Stimulated activated CD4-positive, alpha-beta T cell treated with anti-CD3 and anti-CD28 coated beads, Interleukin-2, amount 100 ng/mL, for 4 hours (primary cell): ENCODE measurements around the gene RAB27B.
"Not testable (repeated sequence)": the region's sequence is repeated elsewhere in the genome, so short reads cannot be mapped to it uniquely, and the experiment has no call there.

Experiments
- DNase-seq: peaks from one replicate; pipeline ENCODE4 v3.0.0-alpha.2; 2020; ENCODE audit warnings: low read depth

Gene RAB27B

GRCh38 chr18:54815086-54815485, 13.2 kb upstream of the RAB27B start:
- DNase-seq: no peak

- not testable (repeated sequence) for DNase-seq
Observed at GRCh38 chr18:54820785-54821275, 7.4 kb upstream of the RAB27B start.

DNA sequence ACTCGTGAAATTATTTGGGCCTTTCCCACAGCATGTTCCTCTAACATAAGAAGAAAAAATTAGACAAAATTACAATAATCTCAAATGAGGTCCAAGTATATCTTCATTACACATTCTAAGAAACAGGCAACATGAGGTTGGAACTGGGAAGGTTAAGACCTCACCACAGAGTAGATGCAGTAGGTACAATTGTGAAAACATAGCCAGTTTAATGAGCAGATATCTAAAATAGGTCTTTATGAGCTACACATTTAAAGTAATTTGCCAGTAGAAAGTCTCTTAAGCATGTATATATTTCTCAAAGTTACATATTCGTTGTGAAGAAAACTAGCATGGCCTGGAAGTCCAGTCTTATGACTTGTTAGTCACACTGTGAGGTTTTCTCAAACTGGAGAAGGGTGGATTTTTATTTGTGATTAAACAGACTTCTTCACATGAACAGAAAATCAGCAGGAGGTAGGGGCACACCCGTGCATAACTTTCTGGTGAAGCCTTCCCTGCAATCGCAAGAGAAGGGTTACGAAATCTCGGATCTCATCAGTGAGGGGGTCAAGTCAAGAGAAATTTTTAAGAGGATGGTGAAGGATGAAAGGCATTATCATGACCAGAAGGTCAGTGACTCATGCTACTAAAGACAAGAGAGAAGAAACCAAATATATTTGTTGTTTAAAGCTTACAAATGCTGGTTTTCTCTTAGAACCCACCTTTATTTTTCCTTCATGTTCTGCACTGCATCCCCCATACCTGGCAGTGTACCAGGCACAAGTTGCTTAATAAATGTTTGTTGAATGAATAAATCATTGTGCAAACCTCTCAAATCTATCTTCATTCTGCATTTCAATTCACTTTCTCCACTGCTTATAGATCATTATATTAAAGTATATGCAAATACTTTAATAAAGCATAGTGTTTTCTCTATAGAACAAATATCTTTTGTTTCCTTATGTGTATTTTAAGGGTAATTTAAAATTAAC, 5.1 kb upstream of the RAB27B start:
- DNase-seq: no peak

DNA sequence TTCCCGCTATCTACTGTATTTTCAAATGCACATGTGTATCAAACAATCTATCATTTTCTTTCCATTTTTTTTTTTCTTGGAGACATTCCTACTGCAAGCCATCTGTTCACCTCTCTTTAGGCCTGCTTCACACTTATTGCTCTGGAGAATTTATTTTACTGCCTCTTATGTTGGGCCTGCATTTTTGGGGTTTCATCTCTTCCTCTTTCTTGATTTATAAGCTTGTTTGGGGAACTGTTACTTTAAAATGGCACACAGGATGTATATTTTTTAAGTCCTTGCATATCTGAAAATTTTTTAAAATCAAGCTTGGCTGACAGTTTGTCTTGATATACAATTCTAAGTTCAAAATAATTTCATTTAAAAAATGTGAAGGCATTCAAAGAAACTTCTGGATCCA, 3.5 kb upstream of the RAB27B start:
- DNase-seq: no peak

- no peak for DNase-seq
Observed at GRCh38 chr18:54825601-54826344, 2.5 kb upstream of the RAB27B start.

GRCh38 chr18:54828986-54829385, 709 bp downstream of the RAB27B start:
- DNase-seq: no peak

DNA sequence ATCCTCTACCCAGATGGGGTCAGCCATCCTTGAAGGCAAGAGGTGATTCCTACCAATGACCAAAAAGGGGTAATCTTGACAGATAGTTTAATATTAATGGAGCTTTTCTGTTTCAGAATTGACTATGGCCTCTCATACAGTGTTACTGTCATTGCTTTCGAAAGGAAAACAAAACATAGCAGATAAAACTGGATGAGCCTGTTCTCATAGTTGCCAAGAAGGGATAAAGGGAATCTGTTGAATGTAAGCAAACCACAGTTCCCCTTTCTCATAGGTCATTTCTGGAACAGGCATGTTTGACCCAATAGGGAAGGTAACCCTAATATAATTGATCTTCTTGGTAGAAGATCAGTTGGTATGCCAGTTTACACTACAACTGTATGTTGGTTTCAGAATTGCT, 1.6 kb downstream of the RAB27B start:
- no peak for DNase-seq

DNA sequence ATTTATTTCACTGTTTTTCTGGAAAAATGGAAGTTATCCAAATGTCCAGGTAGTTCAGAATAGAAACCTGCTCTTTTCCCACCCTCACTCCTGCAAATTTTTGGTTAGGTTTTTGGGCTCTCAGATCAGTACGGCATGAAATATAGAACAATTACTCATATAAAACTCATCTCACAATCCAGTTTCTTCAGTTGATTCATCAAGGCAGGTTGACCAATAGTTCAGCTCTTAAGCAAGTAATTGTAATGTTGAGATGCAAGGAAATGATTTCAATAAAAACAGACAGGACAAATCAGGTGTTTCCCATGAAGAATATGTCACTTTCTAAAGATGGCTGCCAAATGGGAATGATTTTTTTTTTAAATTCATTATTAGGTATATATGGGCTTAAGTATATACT, 2.0 kb downstream of the RAB27B start:
- DNase-seq: no peak

DNA sequence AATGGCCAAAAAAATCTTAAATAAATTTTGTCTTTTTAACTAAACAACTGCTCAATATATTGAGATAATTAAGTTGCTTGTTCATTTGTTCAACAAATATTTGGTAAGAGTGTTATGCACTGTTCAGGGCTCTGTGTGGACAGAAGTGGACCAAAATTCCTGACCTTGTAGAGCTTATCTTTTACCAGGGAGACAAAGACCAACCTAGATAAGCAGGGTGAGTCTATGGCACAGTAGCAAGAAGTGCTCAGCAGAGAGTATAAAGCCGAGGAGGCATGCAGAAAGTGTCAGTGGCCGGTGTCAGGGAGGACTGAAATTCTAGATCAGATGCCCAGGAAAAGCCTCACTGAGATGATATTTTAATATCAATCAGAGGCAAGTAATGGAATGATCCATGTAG, 2.6 kb downstream of the RAB27B start:
- DNase-seq: no peak

GRCh38 chr18:54835944-54836343, 7.7 kb downstream of the RAB27B start:
- no peak for DNase-seq

GRCh38 chr18:54843314-54843713, 15.0 kb downstream of the RAB27B start:
- DNase-seq: no peak

DNA sequence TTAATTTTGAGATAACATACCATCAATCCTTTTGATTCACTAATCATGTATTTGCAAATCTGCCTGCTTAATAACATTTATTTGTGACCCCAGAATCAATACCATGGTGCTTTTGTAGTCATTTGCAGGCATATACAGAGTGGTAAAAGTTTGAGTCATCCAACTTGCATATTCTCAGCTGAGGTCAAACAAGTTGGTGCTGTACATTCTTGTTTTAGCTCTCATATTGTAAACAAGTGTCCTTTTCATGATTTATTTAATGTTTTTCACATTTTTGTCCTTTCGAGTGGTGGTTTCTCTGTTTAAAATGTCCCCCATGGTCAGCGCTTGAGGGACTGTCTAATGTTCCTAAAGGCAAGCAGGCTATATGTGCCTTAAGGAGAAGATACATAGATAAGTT, 17.5 kb downstream of the RAB27B start:
- DNase-seq: no peak

- DNase-seq: no peak
Observed at GRCh38 chr18:54848121-54848520, 19.8 kb downstream of the RAB27B start.

- DNase-seq: no peak
Observed at GRCh38 chr18:54849683-54850082, 21.4 kb downstream of the RAB27B start.

DNA sequence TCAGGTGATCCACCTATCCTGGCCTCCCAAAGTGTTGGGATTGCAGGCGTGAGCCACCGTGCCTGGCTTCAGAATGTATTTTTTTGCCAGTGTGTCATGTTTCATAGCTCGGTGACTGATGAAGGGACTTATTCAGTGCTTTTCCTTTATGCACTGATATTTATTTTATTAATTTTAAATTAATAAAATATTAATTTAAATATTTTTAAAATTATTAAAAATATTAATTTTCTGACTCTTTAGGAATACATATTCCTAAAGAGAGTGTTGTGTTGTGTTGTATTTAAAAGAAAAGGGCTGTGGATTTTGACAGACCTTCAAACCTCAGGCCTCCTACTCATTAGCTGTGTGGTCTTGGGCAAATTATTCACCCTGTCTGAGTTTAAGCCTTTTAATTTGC, 22.3 kb downstream of the RAB27B start:
- no peak for DNase-seq

DNA sequence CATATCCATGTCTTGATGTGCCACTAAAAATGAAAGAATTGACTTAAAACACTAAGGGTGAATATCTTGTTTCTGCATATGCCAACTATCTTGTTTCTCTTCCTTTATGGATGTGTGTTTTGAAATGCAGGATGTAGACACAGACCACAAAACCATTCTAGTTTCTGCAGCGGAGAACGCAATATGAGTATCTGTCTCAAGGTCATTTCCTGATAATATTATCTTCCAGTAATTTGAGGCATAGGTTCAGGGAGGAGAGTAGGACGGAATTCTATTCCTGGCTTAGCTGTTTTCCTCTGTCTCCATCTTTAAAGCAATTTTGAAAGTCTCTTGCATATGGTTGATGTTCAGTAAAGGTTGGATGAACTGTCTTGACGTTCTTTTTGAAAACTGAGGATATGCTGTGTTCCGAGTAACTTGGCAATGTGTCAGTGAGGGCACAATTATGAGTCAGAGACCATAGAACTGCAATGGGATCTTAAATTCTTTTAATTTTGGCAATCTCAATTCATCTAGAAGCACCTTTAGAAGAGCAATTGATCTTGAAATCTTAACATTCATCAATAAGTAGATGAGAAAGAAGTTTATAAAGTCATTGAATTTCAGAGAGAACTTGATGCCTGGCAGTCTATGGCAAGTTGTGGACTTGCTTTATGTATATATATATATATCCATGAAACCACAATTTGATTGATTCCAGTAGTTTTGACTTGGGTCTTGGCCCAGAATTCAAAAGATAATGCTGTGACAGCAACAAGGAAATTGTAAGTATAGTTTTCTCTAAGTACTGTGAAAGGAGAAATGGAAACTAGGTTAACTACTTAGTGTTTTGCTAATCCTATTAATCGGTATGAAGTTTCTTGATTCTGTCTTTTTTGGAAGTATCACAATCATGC, 24.8 kb downstream of the RAB27B start:
- no peak for DNase-seq

DNA sequence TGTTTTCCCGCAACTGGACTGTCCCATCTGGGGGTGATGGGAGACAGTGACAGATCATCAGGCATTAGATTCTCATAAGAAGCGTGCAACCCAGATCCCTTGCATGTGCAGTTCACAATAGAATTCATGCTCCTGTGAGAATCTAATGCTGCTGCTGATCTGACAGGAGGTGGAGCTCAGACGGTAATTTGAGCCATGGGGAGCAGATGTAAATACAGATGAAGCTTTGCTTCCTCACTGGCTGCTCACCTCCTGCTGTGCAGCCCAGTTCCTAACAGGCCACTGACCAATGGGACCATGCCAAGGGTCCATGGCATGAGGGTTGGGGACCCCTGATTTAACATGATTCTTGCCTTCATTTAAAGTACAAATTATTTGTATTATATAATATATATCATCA, 26.8 kb downstream of the RAB27B start:
- DNase-seq: not testable (repeated sequence)

DNA sequence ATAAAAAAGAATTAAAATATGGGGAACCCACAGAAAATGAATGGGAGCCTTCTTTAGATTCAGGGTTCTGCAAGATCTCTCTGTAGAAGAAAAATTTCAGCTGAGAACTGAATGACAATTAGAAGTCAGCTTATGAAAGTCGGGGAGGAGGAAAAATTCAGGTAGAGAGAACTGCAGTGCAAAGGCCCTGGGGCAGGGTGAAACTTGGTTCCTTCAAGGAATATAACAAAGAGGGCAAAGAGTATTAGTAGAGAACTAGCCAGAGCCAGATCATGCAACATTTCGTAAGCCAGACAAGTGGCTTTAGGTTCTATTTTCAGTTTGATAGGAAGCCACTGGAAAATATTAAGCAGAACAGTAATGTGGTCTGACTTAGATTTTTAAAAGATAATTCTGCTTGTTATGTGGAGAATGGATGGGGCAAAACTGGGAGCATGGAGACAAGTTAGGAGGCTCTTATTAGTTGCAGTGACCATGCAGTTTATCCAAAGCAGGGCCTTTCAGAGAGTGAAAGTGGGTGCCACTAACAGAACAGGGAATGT, 27.9 kb downstream of the RAB27B start:
- no peak for DNase-seq

GRCh38 chr18:54857499-54857898, 29.2 kb downstream of the RAB27B start:
- no peak for DNase-seq

DNA sequence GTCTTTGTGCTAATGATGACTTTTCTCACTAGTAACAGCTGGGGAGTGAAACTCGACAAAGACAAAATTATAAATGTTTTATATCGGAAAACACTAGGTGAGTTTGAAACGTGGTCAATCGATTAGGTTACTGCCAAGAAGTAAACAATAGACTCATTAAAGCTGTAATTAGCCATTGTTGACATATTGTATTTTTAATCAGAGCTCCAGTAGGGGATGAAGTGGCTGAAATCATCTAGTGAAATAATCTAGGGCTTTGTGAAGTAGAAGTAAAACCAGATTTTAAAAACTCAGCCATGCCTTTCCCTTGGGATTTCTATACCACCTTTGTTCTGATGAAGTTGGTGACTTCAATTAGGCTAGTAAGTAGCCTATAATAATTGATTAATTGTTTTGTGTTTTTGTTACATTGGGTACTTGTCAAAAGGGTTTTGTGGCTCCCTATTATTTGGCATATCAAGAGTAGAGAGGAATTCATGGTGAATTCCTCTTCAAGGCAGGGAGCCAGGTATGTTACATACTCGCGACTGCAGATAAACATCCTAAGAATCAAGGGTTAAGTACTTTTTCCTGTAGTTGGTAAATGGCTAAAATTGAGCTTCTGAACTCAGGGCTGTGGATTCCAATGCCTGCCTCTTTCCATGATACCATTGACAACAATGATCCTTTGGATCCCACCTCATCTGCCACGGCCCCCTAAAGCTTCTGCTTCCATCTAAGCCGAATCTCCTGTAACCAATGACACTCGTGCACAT, 31.6 kb downstream of the RAB27B start:
- no peak for DNase-seq

- DNase-seq: no peak
Observed at GRCh38 chr18:54860941-54861340, 32.7 kb downstream of the RAB27B start.
